ENCODE measurements around the gene SULT1A1.

The SULT1A1 gene

DNA sequence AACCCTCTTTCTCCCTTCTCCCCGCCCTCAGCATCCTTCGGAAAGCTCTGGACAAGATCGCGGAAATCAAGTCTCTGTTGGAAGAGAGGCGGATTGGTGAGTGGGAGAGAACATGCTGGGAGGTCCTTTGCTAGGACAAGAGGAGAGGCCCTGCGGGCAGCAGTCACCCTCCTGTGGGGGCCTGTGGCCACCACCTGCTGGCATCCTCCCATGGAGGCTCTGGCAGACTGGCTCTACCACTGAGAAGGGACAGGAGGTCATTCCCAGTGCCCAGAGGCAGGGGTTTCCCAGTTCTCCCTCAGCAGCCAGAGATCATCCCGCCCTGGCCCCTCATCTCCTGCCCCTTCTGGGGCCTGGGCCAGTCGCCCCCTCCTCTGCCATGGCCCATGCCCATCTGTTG, 20.8 kb downstream of the SULT1A1 start:
- no peak overlapping the region for H3K4me2 ChIP-seq (ENCODE audit: low read depth, low read length, poor library complexity, severe bottlenecking)
- no peaks in the 10 kb centered on the region for H4K20me1 ChIP-seq (ENCODE audit: insufficient read depth, low read length, poor library complexity, severe bottlenecking)
- H3K4me3 ChIP-seq (ENCODE audit: low read length, poor library complexity, severe bottlenecking), result no peak overlapping the region
- no peak overlapping the region for H2AFZ ChIP-seq (ENCODE audit: low read length)
- no peaks in the 10 kb centered on the region for H3K9me3 ChIP-seq (ENCODE audit: insufficient read depth, low read depth, low read length)
- H3K27me3 ChIP-seq (ENCODE audit: insufficient read depth, low read length, poor library complexity, severe bottlenecking), result no peaks in the 10 kb centered on the region
- no peak for TF ChIP-seq EZH2phosphoT487 (IDR thresholded peaks at IDR 0.05; ENCODE audit: borderline replicate concordance)
- no peak overlapping the region for H3K9ac ChIP-seq (ENCODE audit: low read depth, low read length, poor library complexity, severe bottlenecking)
- H3F3A ChIP-seq (ENCODE audit: low read depth), result no peaks in the 10 kb centered on the region
- H3K9me2 ChIP-seq (replicated peaks; ENCODE audit: low read depth, low read length), result no peaks in the 10 kb centered on the region
- H3K36me3 ChIP-seq (ENCODE audit: insufficient read depth, low read length), result peaks cover 65% of the 10 kb centered on the region; the same call in 1 of the 2 replicates
- no peaks in the 10 kb centered on the region for H3K4me1 ChIP-seq (ENCODE audit: insufficient read depth, low read length, poor library complexity, severe bottlenecking)
- H3K79me2 ChIP-seq (ENCODE audit: insufficient read depth, low read length), result no peaks in the 10 kb centered on the region

DNA sequence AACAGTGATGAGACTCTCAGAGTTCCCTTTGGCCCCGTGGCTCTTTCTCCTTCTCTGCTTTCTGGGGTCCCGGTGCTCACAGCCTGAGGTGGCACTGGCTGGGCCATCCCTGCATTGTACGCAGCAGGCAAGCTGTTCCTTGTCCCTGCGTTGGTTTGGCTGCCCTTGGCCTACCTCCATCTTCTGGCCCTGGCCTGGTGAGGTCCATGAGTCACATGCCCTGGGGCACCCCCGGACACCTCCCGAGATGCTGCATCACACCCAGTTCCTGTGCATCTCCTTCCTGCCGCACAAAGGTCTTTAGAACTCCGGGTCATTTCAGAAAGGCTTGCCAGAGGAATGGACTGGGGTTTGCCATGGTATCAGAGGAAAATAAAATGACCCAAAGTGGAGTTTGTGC, 22.5 kb downstream of the SULT1A1 start:
- no peaks in the 10 kb centered on the region for H3K27me3 ChIP-seq (ENCODE audit: insufficient read depth, low read length, poor library complexity, severe bottlenecking)
- no peak overlapping the region for H2AFZ ChIP-seq (ENCODE audit: low read length)
- peaks cover 68% of the 10 kb centered on the region; the same call in 1 of the 2 replicates for H3K36me3 ChIP-seq (ENCODE audit: insufficient read depth, low read length)
- no peak overlapping the region for H3K9ac ChIP-seq (ENCODE audit: low read depth, low read length, poor library complexity, severe bottlenecking)
- H3K4me3 ChIP-seq (ENCODE audit: low read length, poor library complexity, severe bottlenecking), result no peak overlapping the region
- no peaks in the 10 kb centered on the region for H3K79me2 ChIP-seq (ENCODE audit: insufficient read depth, low read length)
- no peaks in the 10 kb centered on the region for H3K9me3 ChIP-seq (ENCODE audit: insufficient read depth, low read depth, low read length)
- no peaks in the 10 kb centered on the region for H4K20me1 ChIP-seq (ENCODE audit: insufficient read depth, low read length, poor library complexity, severe bottlenecking)
- no peaks in the 10 kb centered on the region for H3K4me1 ChIP-seq (ENCODE audit: insufficient read depth, low read length, poor library complexity, severe bottlenecking)
- no peaks in the 10 kb centered on the region for H3F3A ChIP-seq (ENCODE audit: low read depth)
- no peak for TF ChIP-seq EZH2phosphoT487 (IDR thresholded peaks at IDR 0.05; ENCODE audit: borderline replicate concordance)
- TF ChIP-seq, protein P1, sequence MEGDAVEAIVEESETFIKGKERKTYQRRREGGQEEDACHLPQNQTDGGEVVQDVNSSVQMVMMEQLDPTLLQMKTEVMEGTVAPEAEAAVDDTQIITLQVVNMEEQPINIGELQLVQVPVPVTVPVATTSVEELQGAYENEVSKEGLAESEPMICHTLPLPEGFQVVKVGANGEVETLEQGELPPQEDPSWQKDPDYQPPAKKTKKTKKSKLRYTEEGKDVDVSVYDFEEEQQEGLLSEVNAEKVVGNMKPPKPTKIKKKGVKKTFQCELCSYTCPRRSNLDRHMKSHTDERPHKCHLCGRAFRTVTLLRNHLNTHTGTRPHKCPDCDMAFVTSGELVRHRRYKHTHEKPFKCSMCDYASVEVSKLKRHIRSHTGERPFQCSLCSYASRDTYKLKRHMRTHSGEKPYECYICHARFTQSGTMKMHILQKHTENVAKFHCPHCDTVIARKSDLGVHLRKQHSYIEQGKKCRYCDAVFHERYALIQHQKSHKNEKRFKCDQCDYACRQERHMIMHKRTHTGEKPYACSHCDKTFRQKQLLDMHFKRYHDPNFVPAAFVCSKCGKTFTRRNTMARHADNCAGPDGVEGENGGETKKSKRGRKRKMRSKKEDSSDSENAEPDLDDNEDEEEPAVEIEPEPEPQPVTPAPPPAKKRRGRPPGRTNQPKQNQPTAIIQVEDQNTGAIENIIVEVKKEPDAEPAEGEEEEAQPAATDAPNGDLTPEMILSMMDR (conservative IDR thresholded peaks at IDR 0.05; ENCODE audit: low read length), result no peak
- H3K9me2 ChIP-seq (replicated peaks; ENCODE audit: low read depth, low read length), result no peaks in the 10 kb centered on the region
- H3K4me2 ChIP-seq (ENCODE audit: low read depth, low read length, poor library complexity, severe bottlenecking), result no peak overlapping the region

DNA sequence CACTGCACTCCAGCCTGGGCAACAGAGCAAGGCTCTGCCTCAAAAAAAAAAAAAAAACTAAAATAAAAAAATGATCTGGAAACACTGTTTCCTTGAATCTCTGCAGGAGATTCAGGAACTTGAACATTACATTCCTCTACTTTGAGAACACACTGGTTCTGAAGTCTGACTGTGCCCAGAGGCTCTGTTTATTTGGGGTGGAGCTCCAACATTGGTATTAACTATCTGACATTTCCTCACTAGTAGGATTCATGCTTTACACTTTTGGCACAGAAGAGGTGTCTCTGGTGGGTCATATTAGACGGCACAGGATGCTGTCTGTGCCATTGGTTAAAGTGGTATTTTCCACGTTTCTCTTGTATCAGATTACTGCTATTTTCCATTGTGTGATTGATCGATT, 23.4 kb downstream of the SULT1A1 start:
- Histone ChIP-seq H2AFZ (ENCODE audit: low read length) (no peak overlapping the region), H3K9me3 (ENCODE audit: insufficient read depth, low read depth, low read length) (no peaks in the 10 kb centered on the region), H3K4me3 (ENCODE audit: low read length, poor library complexity, severe bottlenecking) (no peak overlapping the region), H3K4me2 (ENCODE audit: low read depth, low read length, poor library complexity, severe bottlenecking) (no peak overlapping the region), H3K9ac (ENCODE audit: low read depth, low read length, poor library complexity, severe bottlenecking) (no peak overlapping the region), H3K79me2 (ENCODE audit: insufficient read depth, low read length) (no peaks in the 10 kb centered on the region), H3F3A (ENCODE audit: low read depth) (no peaks in the 10 kb centered on the region), H3K27me3 (ENCODE audit: insufficient read depth, low read length, poor library complexity, severe bottlenecking) (no peaks in the 10 kb centered on the region), H3K4me1 (ENCODE audit: insufficient read depth, low read length, poor library complexity, severe bottlenecking) (no peaks in the 10 kb centered on the region), H4K20me1 (ENCODE audit: insufficient read depth, low read length, poor library complexity, severe bottlenecking) (no peaks in the 10 kb centered on the region), H3K9me2 (replicated peaks; ENCODE audit: low read depth, low read length) (no peaks in the 10 kb centered on the region), H3K36me3 (ENCODE audit: insufficient read depth, low read length) (peaks cover 68% of the 10 kb centered on the region; the same call in 1 of the 2 replicates)
- TF ChIP-seq, protein P1 (conservative IDR thresholded peaks at IDR 0.05; ENCODE audit: low read length), result no peak
- TF ChIP-seq EZH2phosphoT487 (IDR thresholded peaks at IDR 0.05; ENCODE audit: borderline replicate concordance), result no peak

DNA sequence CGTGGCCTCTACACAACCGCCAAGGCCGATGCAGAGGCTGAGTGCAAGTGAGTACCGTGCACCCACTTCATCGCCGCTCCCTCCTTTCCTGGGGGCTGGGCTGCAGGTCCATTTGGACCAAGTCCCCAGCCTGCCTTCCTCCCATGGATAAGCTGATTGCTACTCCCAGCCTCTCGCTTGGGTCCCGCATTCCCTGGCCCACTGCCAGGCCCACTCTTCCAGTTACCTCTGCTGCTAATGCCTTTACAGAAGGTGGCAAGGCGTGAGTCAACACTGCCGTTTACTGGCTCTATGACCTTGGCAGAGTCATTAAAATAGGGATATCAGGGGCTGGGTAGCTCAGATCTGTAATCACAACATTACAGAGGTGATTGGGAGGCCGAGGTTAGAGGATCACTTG, 24.2 kb downstream of the SULT1A1 start:
- H3F3A ChIP-seq (ENCODE audit: low read depth), result no peaks in the 10 kb centered on the region
- H3K4me3 ChIP-seq (ENCODE audit: low read length, poor library complexity, severe bottlenecking), result no peak overlapping the region
- TF ChIP-seq, protein P1 (conservative IDR thresholded peaks at IDR 0.05; ENCODE audit: low read length), result no peak
- no peak for TF ChIP-seq EZH2phosphoT487 (IDR thresholded peaks at IDR 0.05; ENCODE audit: borderline replicate concordance)
- no peak overlapping the region for H3K9ac ChIP-seq (ENCODE audit: low read depth, low read length, poor library complexity, severe bottlenecking)
- H4K20me1 ChIP-seq (ENCODE audit: insufficient read depth, low read length, poor library complexity, severe bottlenecking), result no peaks in the 10 kb centered on the region
- H2AFZ ChIP-seq (ENCODE audit: low read length), result no peak overlapping the region
- no peaks in the 10 kb centered on the region for H3K9me3 ChIP-seq (ENCODE audit: insufficient read depth, low read depth, low read length)
- H3K9me2 ChIP-seq (replicated peaks; ENCODE audit: low read depth, low read length), result no peaks in the 10 kb centered on the region
- no peaks in the 10 kb centered on the region for H3K79me2 ChIP-seq (ENCODE audit: insufficient read depth, low read length)
- no peaks in the 10 kb centered on the region for H3K4me1 ChIP-seq (ENCODE audit: insufficient read depth, low read length, poor library complexity, severe bottlenecking)
- H3K36me3 ChIP-seq (ENCODE audit: insufficient read depth, low read length), result peaks cover 66% of the 10 kb centered on the region; the same call in 1 of the 2 replicates
- H3K27me3 ChIP-seq (ENCODE audit: insufficient read depth, low read length, poor library complexity, severe bottlenecking), result no peaks in the 10 kb centered on the region
- H3K4me2 ChIP-seq (ENCODE audit: low read depth, low read length, poor library complexity, severe bottlenecking), result no peak overlapping the region
